ENCODE measurements around the gene OXCT2.

OXCT2 gene

GRCh38 chr1:39737546-39738169 is 33.5 kb downstream of the OXCT2 start:
- no peak for DNase-seq (ENCODE audit: low read depth in 1 of 2, low spot score in 1 of 2)

GRCh38 chr1:39735731-39736130 is 35.4 kb downstream of the OXCT2 start:
- DNase-seq (ENCODE audit: low read depth in 1 of 2, low spot score in 1 of 2), result no peak

GRCh38 chr1:39733161-39733560 is 38.0 kb downstream of the OXCT2 start:
- no peak for DNase-seq (ENCODE audit: low read depth in 1 of 2, low spot score in 1 of 2)

DNA sequence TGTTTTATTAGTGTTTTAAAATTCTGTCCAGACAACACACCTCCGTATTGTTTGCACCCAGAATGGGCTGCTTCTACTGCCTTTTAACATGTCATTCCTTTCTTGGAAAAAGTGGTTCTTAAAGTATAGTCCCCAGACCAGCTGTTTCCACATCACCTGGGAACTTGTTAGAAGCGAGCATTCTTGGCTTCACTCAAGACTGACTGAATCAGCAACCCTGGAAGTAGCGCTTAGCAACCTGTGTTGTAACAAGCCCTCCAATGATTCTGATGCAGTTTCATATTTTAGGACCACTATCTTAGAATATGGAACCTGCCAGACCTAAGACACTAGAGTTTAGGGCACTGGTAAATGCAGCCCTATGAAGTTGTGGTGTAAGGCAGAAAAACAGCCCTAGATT is 38.4 kb downstream of the OXCT2 start:
- DNase-seq (ENCODE audit: low read depth in 1 of 2, low spot score in 1 of 2), result no peak

DNA sequence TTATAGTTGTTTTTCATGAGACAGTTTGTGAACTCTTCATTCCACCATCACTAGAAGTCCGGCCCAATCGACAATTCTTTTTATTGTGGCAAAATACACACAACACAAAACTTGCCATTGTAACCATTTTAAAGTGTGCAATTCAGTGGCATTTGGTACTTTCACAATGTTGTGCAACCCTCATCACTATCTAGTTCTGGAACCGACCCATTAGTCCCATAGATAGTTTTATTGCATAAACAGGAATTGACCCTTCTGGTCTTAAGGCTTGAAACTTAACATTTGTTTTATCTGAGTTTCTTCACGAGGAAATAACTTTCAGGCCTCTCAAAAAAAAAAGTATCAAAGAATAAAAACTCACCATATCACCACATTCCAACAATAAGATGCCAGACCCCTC is 41.3 kb downstream of the OXCT2 start:
- DNase-seq (ENCODE audit: low read depth in 1 of 2, low spot score in 1 of 2), result no peak

GRCh38 chr1:39729030-39729429 is 42.1 kb downstream of the OXCT2 start:
- DNase-seq (ENCODE audit: low read depth in 1 of 2, low spot score in 1 of 2), result no peak

DNA sequence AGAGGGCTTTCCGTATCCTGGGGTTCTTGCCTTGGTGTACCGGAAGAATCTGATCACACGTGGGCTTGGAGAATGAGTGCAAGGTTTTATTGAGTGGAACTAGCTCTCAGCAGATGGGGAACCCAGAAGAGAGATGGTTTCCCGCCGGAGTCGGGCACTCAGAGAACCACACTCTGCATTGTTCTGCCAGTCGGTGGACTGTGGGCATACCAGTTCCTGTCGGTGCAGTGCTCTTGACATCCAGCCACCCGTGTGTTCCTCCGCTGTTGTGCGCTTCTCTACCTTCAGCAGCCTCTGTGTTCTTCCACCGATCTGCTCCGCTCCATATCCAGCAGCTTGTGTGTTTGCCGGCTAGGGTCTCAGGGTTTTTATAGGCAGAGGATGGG is 43.2 kb downstream of the OXCT2 start:
- no peak for DNase-seq (ENCODE audit: low read depth in 1 of 2, low spot score in 1 of 2)

DNA sequence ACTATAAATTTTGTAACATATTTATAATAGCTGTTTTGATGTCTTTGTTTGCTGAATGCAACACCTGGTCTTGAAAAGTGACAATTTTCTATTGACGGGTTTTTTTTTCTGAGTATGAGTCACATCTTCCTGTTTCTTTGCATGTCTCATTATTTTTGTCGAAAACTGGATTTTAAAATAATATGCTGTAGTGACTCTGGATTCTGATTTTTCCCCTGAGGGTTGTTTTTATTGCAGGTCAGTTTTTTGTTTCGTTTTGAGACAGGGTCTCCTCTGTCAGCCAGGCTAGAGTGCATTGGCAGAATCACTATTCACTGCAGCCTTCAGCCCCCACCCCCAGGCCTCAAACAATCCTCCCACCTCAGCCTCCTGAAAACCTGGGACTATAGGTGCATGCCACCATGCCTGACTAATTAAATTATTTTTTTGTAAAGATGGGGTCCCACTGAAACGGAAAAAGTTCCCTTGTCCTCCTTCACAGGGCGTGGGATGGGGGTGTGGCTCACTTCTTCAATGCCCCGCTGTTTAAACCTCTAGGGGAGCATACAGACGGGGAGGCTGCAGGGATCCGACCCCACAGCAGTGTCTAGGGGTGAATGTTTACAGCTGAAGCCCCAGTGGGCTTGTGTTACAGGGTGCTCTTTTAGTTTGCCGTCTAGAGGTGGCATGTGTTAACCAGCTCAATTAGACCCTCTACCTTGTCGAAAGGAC is 43.8 kb downstream of the OXCT2 start:
- DNase-seq (ENCODE audit: low read depth in 1 of 2, low spot score in 1 of 2), result no peak

GRCh38 chr1:39726600-39726999 is 44.5 kb downstream of the OXCT2 start:
- DNase-seq (ENCODE audit: low read depth in 1 of 2, low spot score in 1 of 2), result no peak

- no peak for DNase-seq (ENCODE audit: low read depth in 1 of 2, low spot score in 1 of 2)
These were observed 48.7 kb downstream of the OXCT2 start for GRCh38 chr1:39722495-39722894.

DNA sequence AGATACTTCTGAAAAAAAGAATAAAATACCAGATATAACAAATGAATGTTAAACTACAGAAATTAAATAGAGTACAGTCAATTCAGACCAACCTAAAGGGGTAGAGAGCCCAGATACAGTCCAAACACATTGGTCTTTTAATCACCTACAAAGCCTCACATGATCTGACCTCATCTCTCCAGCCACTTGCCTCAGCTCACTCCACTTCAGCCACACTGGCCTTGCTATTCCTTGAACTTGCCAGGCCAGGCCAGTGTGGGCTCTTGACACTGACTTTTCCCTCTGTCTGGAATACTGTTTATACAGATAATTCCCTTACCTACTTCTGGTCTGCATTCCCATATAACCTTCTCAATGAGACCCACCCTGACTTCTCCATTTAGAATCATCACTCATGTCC is 49.5 kb downstream of the OXCT2 start:
- DNase-seq (ENCODE audit: low read depth in 1 of 2, low spot score in 1 of 2), result no peak

DNA sequence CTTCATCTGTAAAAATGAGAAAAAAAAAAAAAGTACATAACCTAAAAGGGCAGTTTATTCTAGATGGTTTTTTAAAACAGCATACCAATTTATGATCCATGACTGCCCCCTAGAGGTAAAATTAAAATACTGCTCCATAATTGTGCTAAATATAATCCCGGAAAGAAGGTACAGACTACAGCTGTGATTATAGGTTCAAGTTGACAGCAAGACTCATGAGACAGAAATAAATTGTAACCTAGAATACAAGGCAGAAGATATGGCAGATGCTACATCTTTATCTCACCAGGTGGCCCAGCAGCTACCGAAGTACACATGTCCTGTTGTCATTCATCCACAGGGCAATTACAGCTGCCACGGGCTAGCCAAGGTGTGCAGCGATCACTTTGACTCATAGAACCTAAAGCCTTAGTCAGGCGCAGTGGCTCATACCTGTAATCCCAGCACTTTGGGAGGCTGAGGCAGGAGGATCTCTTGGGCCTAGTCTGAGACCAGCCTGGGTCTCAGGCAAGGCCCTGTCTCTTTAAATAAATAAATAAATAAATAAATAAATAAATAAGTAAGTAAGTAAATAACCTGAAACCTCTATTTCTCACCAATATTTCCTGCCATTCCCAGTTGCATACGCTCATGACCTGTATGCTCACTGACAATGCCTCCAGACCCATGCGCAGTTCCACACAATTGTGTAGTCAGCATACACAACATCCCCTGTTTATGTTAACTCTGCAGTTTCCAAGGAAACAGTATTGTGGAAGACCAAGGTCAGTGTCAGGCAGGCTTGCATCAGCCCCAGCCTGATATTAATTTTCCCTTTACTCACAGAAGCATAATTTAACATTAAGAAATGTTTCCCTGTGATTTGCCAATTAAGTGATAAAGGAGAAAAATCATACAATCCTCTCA is 50.8 kb downstream of the OXCT2 start:
- no peak for DNase-seq (ENCODE audit: low read depth in 1 of 2, low spot score in 1 of 2)

Data from activated T-helper 1 cell treated with anti-CD3 and anti-CD28 coated beads, Interleukin-2, amount 50 U/mL, for 16 hours (primary cell).